Neural crest cell (in vitro differentiated cells): ENCODE measurements around the gene SCD5. TPM values are rescaled to one million over a fixed set of nuclear protein-coding genes. Genes with fewer than 3 reads are reported as not detected.

Experiments used
- DNase-seq: peaks from one replicate; pipeline ENCODE4 v3.0.0; 2021; ENCODE audit warnings: low read depth, mixed read lengths, low spot score
- H3K27ac Mint-ChIP-seq: one replicate; pipeline ENCODE4 v1.8.0; 2021; ENCODE audit warnings: mild to moderate bottlenecking, mixed read lengths; ENCODE audit not compliant: unreplicated experiment
- H3K27me3 Mint-ChIP-seq: 2 replicates; pipeline ENCODE4 v1.8.0; 2021; ENCODE audit warnings: low read depth, mild to moderate bottlenecking, mixed read lengths
- H3K36me3 Mint-ChIP-seq: 2 replicates; pipeline ENCODE4 v1.8.0; 2021; ENCODE audit warnings: low read depth, mild to moderate bottlenecking, mixed read lengths
- H3K4me1 Mint-ChIP-seq: 2 replicates; pipeline ENCODE4 v1.8.0; 2021; ENCODE audit warnings: mixed read lengths
- H3K4me3 Mint-ChIP-seq: one replicate; pipeline ENCODE4 v1.8.0; 2021; ENCODE audit warnings: mild to moderate bottlenecking, mixed read lengths
- H3K9me3 Mint-ChIP-seq: 2 replicates; pipeline ENCODE4 v1.8.0; 2021; ENCODE audit warnings: mixed read lengths
- CTCF ChIP-seq: fragments of 200-600 bp; sonication (generic); conservative IDR thresholded peaks from 2 replicates; pipeline ENCODE4 v1.5.0; 2021; ENCODE audit warnings: antibody characterized with exemption, mild to moderate bottlenecking
- microRNA-seq: library from miRNA; unstranded; fragments of <30 nt; microRNA quantifications from one replicate; pipeline ENCODE4, GENCODE V29; 2020
- total RNA-seq: library from RNA; stranded (reverse); gene quantifications from 2 replicates; pipeline ENCODE4 v1.2.1, GENCODE V29; 2021

The SCD5 gene
- total RNA-seq, 1 donor from 2014 or later, result 40.7 TPM

DNA sequence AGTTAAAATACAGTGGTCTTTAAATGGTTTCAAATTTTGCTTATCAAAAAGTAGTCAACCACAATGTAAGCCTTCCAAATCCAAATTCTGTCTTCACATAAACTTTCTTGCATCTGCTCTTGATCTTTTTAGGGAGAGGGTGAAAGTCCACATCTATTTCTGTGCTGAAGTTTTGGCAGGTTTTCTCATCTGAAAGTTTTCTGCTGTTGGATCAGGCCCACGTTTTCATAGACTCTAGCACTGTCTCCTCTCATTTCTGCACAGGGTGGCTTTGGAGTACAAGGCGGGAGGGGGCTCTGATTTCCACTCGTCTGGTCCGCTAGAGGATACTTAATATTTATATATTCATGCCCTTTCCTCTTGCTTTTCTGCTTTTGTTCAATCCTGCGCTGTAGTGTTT, 218.7 kb downstream of the SCD5 start:
- H3K36me3 Mint-ChIP-seq, result no peaks in the 10 kb centered on the region

More for the DNA sequence above, 218.7 kb downstream of the SCD5 start:
- H3K9me3 Mint-ChIP-seq, result peaks cover 3% of the 10 kb centered on the region
- TF ChIP-seq CTCF, result no peak
- no peak overlapping the region for H3K27ac Mint-ChIP-seq
- H3K4me3 Mint-ChIP-seq, result no peak overlapping the region
- no peaks in the 10 kb centered on the region for H3K27me3 Mint-ChIP-seq
- DNase-seq, result no peak
- H3K4me1 Mint-ChIP-seq, result peaks cover 7% of the 10 kb centered on the region

Small RNA genes within 50 kb of the gene (microRNA-seq; reads per million reads assigned to microRNA genes)
- gene MIR575, result not detected

Other genes with a start within 250 kb of the SCD5 start
- 8.5 and 8.9 TPM in 2 replicates for gene TMEM150C, start 236.8 kb downstream of the SCD5 start, total RNA-seq
- gene SEC31A, start 92.4 kb upstream of the SCD5 start, total RNA-seq, result 137 and 166 TPM in 2 replicates
- 11.6 and 11.7 TPM in 2 replicates for gene THAP9, start 101.9 kb upstream of the SCD5 start, total RNA-seq
- gene LIN54, start 212.0 kb upstream of the SCD5 start, total RNA-seq, result 20.8 and 23.0 TPM in 2 replicates
- gene COPS4, start 236.4 kb upstream of the SCD5 start, total RNA-seq, result 44.5 and 50.1 TPM in 2 replicates